Measurements from ENCODE around the gene TNKS1BP1.
"Not testable (repeated sequence)": the region's sequence is repeated elsewhere in the genome, so short reads cannot be mapped to it uniquely, and the experiment has no call there.

TNKS1BP1 gene

DNA sequence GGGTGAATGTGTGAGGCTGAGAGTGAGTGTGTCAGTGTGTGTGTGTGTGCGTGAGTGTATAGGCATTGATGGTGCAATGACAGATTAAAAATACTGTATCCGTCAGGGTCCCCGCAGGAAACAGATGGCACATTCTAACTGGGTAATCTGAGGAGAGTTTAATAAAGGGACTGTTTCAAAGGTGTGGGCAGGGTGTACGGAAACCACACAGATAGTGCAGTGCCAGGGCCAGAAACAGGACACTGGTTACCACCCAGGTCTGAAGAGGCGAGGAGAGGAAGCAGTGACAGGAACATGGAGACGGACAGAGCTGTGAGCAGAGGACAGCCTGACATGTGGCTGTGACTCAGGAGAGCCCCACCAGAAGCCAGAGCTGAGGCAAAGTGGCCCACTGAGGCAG, 29.9 kb upstream of the TNKS1BP1 start:
- DNase-seq = peak; percentile 15

DNA sequence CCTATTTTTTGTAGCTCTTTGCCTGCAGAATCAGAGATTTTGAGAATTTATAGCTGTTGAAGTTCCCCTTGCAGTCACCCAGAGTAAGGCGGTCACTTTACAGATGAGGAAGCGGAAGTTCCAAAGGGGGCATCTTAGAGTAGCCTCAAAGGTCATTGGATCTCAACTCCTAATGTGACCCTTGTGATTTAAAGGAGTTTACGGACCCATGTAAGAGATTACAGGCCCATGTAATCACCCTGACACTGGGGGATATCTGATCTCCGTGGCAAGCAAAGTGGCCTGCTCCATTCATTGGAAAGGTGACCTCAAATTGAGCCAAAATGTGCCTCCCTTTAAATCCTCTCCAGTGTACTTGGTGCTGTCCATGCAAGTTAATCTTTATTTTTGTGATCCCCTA, 29.1 kb upstream of the TNKS1BP1 start:
- peak; percentile 1 for DNase-seq

DNA sequence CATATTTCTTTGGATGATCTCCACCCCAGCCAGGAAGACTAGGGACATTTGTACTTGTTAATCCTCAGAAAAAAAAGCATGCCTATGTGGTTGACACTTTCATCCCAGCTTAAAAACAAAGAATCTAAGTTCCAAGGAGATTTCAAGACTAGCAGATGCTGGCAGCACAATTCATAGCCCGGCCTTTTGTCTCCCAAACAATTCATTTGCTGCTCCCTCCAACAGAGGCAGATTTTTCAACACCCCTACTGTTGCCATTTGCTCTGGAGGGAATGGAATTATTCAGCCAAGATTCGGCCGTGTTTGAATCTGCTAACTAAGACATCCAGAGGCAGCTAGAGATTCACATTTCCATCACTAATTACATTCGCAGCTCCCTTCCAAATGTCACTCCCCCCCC, 28.7 kb upstream of the TNKS1BP1 start:
- peak; percentile 10 for DNase-seq

DNA sequence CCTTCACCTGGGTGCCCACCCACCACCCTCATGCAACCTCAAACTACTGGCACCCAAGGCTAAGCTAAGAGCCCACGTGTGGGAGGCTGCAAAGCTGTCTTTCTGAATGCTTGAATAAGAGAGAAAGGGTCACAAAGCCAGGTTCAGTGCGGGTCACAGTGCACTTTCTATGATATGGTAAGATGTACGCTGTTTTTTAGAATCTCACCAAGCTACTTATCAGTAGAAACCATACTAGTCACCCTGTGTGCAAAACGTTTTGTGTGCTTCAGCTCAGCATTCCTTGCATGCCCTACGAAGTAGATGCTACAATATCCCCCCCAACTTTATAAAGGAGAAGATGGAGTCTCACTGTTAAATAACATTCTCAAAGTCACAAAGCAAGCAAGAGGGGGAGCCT, 28.3 kb upstream of the TNKS1BP1 start:
- peak; percentile 6 for DNase-seq

DNA sequence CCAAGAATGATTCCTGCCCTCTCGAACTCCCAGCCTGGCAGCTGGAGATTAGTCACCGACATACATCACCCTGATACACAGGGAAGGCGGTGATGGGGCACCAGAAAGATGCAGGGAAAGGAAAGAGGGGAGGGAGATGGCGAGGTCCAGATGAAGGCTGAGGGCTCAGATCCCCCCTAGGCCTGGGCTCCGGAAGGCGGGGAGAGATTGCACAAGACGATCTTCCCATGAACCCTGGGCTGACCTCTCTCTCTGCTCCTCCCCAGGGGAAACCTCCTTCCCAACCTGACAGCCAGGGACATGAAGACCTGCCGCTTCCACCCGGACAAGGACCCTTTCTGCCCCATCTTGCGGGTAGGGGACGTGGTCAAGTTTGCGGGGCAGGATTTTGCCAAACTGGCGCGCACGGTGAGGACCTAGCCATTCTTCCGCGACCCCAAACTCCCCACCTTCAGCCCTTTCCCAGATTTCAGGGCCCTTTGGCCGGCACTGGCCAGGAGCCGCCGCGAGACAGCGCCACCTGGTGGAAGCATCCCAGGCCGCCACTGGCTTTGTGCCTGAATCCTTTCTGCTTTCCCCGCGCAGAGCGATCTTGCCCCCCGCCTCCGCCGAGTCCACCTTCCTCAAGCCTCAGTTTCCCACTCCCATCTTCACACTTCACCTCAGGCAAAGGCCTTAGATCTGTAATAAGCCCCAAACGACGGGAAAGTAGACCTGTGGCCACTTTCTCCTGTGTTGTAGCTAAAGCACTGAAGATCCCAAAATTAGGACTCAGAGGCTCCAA, 24.9 kb upstream of the TNKS1BP1 start:
- peak; percentile 58 for DNase-seq

DNA sequence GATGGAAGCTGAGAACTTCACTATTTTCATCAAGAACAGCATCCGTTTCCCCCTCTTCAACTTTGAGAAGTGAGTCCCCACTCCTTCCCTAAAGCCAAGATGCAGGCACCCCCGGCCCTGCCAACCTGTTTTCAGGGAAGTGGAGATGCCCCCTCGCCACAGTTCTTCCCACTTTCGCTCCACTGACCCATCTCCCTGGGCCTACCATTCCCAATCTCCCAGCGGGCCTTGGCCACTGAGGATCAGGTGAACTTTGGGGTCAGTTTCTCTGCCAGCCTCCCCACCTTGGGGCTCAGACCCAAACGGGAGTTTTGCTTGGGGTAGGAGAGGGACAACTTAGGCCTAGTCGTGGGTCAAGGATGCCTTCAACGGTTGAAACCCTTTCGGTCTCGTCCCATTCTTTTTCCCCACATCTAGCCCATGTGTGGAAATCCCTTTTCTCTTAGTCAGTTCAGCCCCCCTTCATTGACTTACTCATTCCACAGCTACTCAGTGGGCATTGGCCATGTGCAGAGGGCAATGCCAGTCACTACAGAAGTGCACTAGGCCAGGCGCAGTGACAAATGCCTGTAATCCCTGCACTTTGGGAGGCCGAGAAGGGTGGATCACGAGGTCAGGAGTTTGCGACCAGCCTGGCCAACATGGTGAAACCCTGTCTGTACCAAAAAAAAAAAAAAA, 24.0 kb upstream of the TNKS1BP1 start:
- DNase-seq = no peak

DNA sequence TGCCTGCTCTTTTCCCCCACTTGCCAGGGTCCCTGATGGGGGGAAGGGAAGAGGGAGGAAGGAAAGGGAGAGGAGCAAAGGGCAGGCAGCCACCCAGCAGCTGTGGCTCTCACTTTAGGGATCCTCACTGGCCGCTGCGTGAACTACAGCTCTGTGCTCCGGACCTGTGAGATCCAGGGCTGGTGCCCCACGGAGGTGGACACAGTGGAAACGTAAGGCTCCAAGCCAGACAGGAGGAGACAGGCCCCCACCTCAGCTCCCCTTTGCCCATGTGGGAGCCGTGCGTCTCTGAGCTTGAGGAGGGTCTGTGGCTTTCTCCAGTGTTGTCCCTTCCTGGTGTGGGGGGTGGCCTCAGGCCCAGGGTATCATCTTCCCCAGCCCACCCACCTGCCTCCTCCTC, 23.3 kb upstream of the TNKS1BP1 start:
- DNase-seq = no peak

DNA sequence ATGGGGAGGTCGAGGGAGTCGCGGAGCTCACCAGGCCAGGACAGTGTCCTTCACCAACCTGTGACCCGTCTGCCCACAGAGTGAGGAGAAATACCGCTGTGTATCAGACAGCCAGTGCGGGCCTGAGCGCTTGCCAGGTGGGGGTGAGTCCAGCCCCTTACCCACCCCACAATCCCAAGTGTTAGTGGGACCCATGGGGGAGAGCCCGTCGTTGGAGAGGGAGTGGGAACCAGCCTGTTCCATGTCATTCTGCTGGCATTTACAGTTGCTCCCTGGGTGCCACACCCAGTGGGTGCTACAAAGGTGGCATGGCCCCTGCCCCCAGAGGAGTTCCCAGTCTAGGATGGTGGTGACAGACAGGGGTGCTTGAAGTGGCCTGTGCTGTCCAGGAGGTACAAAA, 22.6 kb upstream of the TNKS1BP1 start:
- DNase-seq = no peak

DNA sequence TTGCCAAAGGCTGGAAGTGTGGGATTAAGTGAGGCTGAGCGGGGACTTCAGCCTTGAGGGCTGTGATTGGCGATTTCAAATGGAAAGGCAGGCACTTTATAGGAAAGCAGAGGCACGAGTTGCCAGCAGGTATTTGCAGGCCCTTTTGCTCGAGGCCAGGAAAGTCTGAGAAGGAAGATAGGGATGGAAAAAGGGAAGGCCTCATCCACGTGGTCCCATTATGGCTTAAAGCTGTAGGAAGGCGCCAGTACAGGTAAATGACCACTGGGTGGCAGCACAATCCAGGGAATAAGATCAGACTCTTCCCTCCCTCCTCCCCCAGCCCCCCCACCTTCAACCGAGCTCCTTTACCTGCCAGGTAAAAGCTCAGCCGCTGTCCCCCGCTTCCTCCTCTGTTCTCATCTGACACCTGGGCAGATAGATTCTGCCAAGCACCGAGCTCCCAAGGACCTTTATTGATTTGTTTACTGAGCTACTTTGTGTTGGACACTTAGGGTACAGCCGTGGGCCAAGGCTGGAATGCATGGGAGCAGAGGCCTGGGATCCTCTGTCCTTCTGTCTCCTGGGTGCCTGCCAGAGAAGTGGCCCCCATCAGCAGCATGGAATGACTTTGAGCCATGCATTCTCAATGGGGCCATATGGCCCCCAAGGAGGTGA, 20.9 kb upstream of the TNKS1BP1 start:
- peak; percentile 71 for DNase-seq

DNA sequence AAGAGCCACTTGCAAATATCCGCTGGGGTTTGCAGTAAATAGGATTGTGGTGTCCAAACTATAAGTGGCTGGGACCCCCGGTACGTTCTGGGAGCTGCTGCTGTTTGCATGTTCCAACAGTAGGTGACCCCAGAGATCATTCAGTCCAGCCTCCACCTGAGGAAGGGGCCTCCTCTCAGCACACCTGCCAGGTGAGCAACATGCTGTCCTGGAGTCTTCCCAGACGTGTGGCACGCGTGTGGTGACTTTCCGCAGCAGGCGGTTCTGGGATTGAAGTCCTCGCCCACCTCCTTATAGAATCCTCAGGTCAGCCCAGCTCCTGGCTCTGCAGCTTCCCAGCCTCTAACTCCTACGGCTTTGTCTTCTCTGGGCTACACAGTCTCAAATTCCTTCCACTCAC, 20.1 kb upstream of the TNKS1BP1 start:
- no peak for DNase-seq

DNA sequence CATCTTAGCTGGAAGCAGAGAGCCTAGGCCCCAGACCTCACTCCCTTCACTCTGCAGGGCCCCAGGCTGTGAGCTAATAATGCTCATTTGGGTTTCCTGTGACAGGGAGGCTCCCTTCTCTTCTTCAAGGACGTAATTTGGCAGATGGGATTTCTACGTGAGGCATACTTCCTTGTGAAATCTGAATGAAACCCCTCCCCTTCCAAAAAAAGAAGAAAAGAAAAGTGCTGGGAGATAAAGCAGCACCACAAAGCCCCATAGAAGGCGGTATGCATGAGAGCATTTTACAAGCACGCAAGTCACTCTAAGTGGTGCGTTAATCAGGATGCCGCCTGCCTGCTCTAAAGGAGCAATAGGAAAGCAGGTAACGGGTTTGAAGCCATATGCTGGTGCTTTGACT, 19.1 kb upstream of the TNKS1BP1 start:
- no peak for DNase-seq

DNA sequence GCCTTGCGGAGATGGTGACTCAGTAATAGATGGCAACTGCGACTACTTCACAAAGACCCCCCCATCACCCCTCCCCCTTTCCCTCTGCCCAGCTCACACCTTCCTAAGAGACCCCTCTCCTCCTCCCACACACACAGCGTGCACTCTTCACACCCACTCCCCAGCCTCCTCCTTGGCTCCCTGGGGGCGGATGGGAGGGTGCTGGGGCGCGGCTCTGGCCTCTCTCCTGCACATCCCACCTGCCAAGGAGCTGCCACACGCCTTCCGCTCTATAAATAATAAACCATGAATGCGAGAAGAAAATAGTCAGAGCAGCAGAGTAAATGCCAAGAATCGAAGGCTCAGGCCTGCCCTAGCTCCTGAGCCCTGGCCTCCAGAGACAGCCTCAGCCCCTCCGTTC, 17.9 kb upstream of the TNKS1BP1 start:
- DNase-seq = no peak

DNA sequence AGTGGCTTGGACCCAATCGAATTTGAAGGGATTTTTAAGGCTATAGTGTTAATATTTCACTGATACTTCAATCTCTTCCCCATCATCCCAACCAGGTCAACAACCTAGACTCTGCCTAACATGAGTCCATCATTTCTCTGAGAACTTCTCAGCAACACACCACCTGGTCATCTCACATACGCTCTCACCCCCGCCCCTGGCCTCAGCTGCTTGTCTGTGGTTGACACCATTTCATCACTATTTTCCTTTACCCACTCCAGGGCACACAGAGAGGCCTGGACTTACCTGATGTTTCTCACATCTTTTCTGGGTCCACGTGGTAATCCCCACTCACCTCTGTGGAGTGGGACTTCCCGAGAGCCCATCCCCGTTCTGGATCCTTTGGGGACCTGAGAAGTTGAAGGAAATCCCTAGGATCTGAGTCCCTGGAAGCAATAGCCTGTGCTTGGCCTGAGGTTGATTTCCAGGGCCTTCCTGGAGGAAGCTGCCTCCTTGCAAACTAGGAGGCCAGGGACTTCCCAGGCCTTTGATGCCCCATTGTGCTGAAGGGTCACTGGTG, 16.6 kb upstream of the TNKS1BP1 start:
- no peak for DNase-seq

DNA sequence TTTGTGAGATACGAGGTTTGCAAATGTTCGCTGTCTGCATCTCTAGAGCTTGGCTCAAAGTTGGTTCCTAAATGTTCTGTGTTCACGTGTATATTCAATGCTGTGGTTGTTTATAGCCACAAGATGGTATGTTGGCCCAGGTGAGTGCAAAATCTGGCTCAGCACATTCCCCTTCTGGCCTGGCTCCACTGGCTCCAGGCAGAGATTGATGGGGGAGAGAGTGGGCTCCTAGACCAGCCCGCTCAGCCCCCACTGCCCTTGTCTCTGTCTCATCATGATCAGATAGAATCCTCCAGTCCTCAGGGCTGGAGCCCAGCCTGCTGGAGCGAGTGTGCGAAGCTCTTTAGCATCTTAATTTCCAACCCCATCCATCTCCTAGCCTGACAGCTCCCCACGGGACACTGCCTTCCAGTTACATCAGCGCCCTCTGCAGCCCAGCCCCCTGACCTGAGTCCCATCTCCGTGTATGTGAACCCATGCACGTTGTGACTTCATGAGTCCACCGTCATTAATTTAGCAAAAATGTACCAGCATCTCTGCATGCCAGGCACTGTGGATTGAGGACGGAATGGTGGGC, 15.4 kb upstream of the TNKS1BP1 start:
- no peak for DNase-seq

DNA sequence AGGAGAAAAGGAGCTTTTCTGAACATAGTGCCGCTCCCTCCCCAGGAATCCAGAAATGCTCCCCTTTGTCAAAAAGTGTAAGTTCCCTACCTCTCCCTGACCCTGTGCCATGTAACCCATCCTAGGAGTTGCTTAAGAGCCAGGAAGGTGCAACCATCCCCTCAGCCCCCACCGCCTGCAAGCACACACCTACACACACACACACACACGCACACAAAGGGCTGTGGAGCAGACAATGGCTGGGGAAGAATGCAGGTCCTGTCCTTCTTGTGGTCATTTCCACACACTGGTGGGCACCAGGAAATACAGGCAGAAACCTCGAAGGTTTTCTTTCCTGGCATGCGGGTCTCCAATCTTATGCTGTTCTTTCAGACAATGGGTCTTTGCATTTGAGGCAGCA, 14.6 kb upstream of the TNKS1BP1 start:
- DNase-seq = no peak

DNA sequence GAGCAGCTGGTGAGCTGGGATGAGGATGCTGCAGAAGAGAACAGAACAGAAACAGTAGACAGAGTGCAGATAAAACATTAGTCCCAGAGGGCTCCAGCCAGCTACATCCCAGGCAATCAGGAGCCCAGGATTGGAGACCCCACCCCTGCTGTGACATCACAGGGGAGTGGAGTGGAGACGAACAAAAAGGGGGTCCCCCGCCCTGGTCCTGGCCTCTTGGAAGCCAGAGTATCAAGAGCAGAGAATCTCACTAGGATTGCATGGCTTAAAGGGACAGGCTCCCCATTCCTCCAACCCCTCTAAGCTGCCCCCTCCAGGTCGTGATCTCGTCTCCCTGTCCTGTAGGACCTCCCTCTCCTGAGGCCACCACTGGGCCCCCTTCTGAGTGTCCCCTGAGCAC, 13.4 kb upstream of the TNKS1BP1 start, which contains the start of gene P2RX3:
P2RX3 (plus strand) TSS at position 211 of the 400 bp plus-strand sequence. CDS start 199 bp downstream, outside the sequence.
- DNase-seq = no peak

DNA sequence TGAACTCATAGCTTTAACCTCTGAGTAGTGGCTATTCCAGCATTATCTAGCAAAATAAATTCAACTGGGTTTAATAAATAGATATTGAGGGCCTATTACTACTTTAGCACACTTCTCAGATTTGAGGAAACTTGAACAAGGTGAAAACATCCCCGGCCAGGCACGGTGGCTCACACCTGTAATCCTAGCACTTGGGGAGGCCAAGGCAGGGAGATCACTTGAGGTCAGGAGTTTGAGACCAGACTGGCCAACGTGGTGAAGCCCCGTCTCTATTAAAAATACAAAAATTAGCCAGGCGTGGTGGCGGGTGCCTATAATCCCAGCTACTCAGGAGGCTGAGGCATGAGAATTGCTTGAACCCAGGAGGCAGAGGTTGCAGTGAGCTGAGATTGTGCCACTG, 12.1 kb upstream of the TNKS1BP1 start:
- DNase-seq = not testable (repeated sequence)

DNA sequence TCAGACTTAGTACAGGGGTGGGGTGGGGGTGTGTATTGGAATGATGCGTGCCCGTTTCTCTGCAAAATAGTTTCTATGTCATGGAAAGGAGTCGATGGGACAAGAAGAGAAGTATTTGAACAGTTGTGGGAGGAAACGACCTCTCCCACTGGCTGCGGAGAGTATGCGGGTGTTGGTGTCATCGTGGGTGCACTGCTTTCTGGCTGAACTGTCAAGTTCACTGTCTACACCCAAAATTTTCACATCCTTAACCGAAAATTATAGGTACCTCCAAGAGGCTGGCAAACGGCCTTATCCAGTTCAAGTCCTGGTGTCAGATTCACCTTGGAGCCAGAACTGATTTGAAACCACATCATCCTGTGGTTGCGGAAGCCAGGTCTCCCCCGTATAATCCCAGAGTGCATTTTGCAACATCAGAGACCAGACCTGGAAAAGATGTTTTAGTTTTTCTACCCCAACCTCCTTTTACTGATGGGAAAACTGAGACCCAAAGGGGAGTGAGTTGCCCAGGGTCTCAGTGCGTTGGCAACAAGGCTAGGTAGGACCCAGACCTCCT, 11.4 kb upstream of the TNKS1BP1 start:
- DNase-seq = no peak

DNA sequence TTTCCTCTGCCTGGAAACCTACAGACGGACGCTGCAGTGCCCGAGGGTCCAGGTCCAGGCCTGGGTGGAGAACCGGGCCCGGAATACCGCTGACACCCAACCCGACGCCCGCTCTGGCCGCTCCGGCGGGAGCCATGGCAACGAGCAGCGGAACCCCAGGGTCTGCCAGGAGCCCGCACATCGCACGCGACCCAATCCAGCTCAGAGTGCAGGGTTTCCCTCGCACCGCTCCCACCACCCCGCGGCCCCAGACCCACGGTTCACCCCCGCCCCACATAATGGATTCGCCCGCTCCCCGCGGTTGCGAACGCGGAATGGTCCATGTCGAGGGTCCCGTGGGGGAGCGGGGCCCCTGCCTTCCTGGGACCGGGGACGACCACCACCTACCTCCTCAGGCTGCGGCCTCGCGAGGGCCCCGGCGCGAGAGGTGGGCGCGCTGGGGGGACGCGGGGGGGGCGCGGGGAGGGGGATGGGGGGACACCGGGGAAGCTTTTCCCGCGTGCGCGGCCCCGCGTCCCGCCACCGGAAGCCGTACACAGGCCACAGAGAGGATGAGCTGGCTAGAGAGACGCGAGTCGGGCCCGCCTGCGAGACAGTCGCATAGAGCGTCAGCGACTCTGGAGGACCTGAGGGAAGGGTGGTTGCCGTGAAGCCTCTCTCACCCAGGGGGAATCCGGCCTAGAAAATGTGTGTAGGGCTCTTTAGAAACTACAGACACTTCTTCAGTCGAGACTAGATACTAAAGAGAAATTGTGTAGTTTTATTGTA, 10.8 kb upstream of the TNKS1BP1 start, which contains the start of gene SSRP1:
SSRP1 (minus strand) TSS at position 550 of the 768 bp plus-strand sequence. CDS start 771 bp downstream, outside the sequence.
- peak; percentile 91 for DNase-seq

DNA sequence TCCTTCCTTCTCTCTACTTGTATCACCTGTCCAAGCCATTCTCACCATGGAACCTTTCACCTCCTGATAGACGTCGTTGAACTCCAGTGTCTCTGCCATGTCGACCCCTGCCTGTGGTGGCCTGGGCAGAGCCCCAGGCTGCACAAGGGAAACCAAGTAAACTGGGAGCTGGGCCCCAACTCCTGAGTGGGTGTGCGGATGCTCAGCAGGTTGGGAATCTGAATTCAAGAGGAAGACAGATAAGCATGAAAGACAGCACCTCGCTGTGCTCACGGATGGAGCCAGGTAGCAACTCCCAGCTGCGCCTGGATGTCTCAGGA, 10.2 kb upstream of the TNKS1BP1 start:
- DNase-seq = no peak

DNA sequence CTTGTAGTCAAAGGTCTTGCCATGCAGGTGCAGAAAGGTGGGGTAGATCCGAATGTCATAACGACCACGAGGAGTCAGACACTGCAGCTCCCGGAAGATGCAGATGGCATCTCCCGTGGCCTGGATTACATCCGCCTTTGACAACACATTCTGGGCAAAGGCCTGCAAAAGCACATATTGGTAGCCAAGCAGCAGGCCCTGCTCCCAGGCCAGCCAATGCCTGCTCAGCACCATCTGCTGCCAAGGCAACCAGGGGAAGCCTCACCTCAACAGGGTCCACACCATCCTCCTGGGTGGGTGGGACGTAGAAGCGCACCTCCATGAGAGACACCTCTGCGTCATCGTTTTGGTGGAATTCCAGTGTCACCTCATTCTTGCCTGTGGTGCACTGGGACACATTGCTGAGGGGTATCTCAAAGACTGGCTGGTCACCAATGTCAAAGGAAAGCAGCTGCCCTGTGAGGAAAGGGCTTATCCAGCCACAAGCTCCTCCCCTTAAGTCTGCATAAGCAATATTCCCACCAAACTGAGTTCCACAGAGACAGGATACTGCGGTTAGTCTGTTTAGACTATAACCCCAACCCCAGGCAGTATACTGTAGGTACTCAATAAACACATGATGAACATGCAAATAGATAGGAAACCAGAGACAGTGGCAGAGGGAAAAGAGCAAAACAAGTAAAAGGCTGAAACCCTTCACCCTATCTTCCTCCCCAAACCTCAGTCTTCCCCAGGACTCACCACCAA, 8.1 kb upstream of the TNKS1BP1 start:
- no peak for DNase-seq
